WTC11 (cell line): ENCODE data around the gene TXNDC2. TPM values are rescaled to one million over a fixed set of nuclear protein-coding genes. Genes with fewer than 3 reads are reported as not detected.

Experiments used
- ATAC-seq: fragments of 200-7000 bp; cut with Tn5 transposase; 2 replicates; pipeline ENCODE4 v1.10.0; 2021; ENCODE audit warnings: mild to moderate bottlenecking, moderate library complexity
- CTCF ChIA-PET: fragments of 300-600 bp; sonication (Branson Sonifier 250); formaldehyde crosslinking; loops from one replicate; lab custom pipeline; 2021; ENCODE audit warnings: antibody characterized with exemption; lab: Charles Lee
- POLR2A ChIA-PET: fragments of 350-600 bp; sonication (Branson Sonifier 250); formaldehyde crosslinking; loops from one replicate; lab custom pipeline; 2021; ENCODE audit warnings: antibody characterized with exemption; lab: Charles Lee
- DNase-seq: peaks from one replicate; pipeline ENCODE4 v3.0.0; 2021; ENCODE audit warnings: low spot score
- H3K27ac Mint-ChIP-seq: 2 replicates; pipeline ENCODE4 v1.8.0; 2021; ENCODE audit warnings: mixed read lengths
- H3K27me3 Mint-ChIP-seq: 2 replicates; pipeline ENCODE4 v1.8.0; 2021; ENCODE audit warnings: low read depth, mild to moderate bottlenecking, moderate library complexity, mixed read lengths
- H3K36me3 Mint-ChIP-seq: 2 replicates; pipeline ENCODE4 v1.8.0; 2021; ENCODE audit warnings: mixed read lengths
- H3K4me1 Mint-ChIP-seq: 2 replicates; pipeline ENCODE4 v1.8.0; 2022; ENCODE audit warnings: mixed read lengths
- H3K4me3 Mint-ChIP-seq: 2 replicates; pipeline ENCODE4 v1.8.0; 2021; ENCODE audit warnings: mild to moderate bottlenecking, moderate library complexity, mixed read lengths
- H3K9me3 Mint-ChIP-seq: 2 replicates; pipeline ENCODE4 v1.8.0; 2021; ENCODE audit warnings: mixed read lengths
- AFF4 ChIP-seq: sonication (generic); formaldehyde crosslinking; IDR thresholded peaks from 2 replicates; pipeline ENCODE4 v1.8.1; 2023; ENCODE audit warnings: mild to moderate bottlenecking, missing genetic modification reagents, borderline replicate concordance
- ATF1 ChIP-seq: sonication (generic); formaldehyde crosslinking; IDR thresholded peaks from 2 replicates; pipeline ENCODE4 v1.8.1; 2023; ENCODE audit warnings: mild to moderate bottlenecking, moderate library complexity, missing genetic modification reagents
- GTF2I ChIP-seq: fragments of 250-450 bp; sonication (Bioruptor Pico); conservative IDR thresholded peaks from 2 replicates; pipeline ENCODE4 v1.4.0; 2021; ENCODE audit warnings: mild to moderate bottlenecking
- IRF2 ChIP-seq: sonication (generic); formaldehyde crosslinking; IDR thresholded peaks from 2 replicates; pipeline ENCODE4 v1.8.0; 2022; ENCODE audit warnings: low read depth, missing genetic modification reagents, borderline replicate concordance
- MXD4 ChIP-seq: fragments of 250-450 bp; sonication (Bioruptor Pico); IDR thresholded peaks from 2 replicates; pipeline ENCODE4 v1.8.0; 2021; ENCODE audit warnings: mild to moderate bottlenecking, moderate library complexity, borderline replicate concordance
- NR2C2 ChIP-seq: sonication (generic); formaldehyde crosslinking; IDR thresholded peaks from 2 replicates; pipeline ENCODE4 v1.8.0; 2022; ENCODE audit warnings: mild to moderate bottlenecking, missing genetic modification reagents
- OVOL2 ChIP-seq: fragments of 250-450 bp; sonication (Bioruptor Pico); IDR thresholded peaks from 2 replicates; pipeline ENCODE4 v1.9.0; 2021; ENCODE audit warnings: mild to moderate bottlenecking, borderline replicate concordance
- PREB ChIP-seq: sonication (generic); formaldehyde crosslinking; IDR thresholded peaks from 2 replicates; pipeline ENCODE4 v1.8.1; 2022; ENCODE audit warnings: mild to moderate bottlenecking, missing genetic modification reagents, moderate library complexity, borderline replicate concordance
- SMAD3 ChIP-seq: sonication (generic); formaldehyde crosslinking; IDR thresholded peaks from 2 replicates; pipeline ENCODE4 v1.8.0; 2022; ENCODE audit warnings: missing genetic modification reagents, mild to moderate bottlenecking, borderline replicate concordance
- ZNF121 ChIP-seq: sonication (generic); formaldehyde crosslinking; IDR thresholded peaks from 2 replicates; pipeline ENCODE4 v1.8.0; 2023; ENCODE audit warnings: missing genetic modification reagents
- ZNF263 ChIP-seq: sonication (generic); formaldehyde crosslinking; IDR thresholded peaks from 2 replicates; pipeline ENCODE4 v1.8.1; 2022; ENCODE audit warnings: low read depth, mild to moderate bottlenecking, moderate library complexity, missing genetic modification reagents
- ZNF317 ChIP-seq: sonication (generic); formaldehyde crosslinking; IDR thresholded peaks from 2 replicates; pipeline ENCODE4 v1.8.1; 2023; ENCODE audit warnings: low read depth, mild to moderate bottlenecking, moderate library complexity, missing genetic modification reagents, borderline replicate concordance
- ZNF396 ChIP-seq: fragments of 250-450 bp; sonication (Bioruptor Pico); IDR thresholded peaks from 2 replicates; pipeline ENCODE4 v1.8.0; 2021; ENCODE audit warnings: mild to moderate bottlenecking, moderate library complexity, borderline replicate concordance
- ZNF416 ChIP-seq: fragments of 250-450 bp; sonication (Bioruptor Pico); IDR thresholded peaks from 2 replicates; pipeline ENCODE4 v1.9.0; 2021; ENCODE audit warnings: mild to moderate bottlenecking, inconsistent platforms
- ZNF671 ChIP-seq: fragments of 250-450 bp; sonication (Bioruptor Pico); IDR thresholded peaks from 2 replicates; pipeline ENCODE4 v1.8.0; 2021; ENCODE audit warnings: mild to moderate bottlenecking
- total RNA-seq: library from RNA; stranded (reverse); gene quantifications from 3 replicates; pipeline ENCODE4 v1.2.3, GENCODE V29; 2021
- TF ChIP-seq, protein P1 (sequence below): fragments of 250-450 bp; sonication (Bioruptor Pico); IDR thresholded peaks from 2 replicates; pipeline ENCODE4 v1.9.0; 2021; ENCODE audit warnings: moderate library complexity, mild to moderate bottlenecking, inconsistent platforms, borderline replicate concordance
- TF ChIP-seq, protein P2 (sequence below): sonication (generic); formaldehyde crosslinking; conservative IDR thresholded peaks from 2 replicates; pipeline ENCODE4 v1.8.1; 2022; ENCODE audit warnings: mild to moderate bottlenecking, missing genetic modification reagents
- TF ChIP-seq, protein P3 (sequence below): sonication (generic); formaldehyde crosslinking; IDR thresholded peaks from 2 replicates; pipeline ENCODE4 v1.8.0; 2023; ENCODE audit warnings: missing genetic modification reagents, mild to moderate bottlenecking, borderline replicate concordance

Gene TXNDC2
- total RNA-seq, 1 experiment from 2014 or later = 0.26 TPM

DNA sequence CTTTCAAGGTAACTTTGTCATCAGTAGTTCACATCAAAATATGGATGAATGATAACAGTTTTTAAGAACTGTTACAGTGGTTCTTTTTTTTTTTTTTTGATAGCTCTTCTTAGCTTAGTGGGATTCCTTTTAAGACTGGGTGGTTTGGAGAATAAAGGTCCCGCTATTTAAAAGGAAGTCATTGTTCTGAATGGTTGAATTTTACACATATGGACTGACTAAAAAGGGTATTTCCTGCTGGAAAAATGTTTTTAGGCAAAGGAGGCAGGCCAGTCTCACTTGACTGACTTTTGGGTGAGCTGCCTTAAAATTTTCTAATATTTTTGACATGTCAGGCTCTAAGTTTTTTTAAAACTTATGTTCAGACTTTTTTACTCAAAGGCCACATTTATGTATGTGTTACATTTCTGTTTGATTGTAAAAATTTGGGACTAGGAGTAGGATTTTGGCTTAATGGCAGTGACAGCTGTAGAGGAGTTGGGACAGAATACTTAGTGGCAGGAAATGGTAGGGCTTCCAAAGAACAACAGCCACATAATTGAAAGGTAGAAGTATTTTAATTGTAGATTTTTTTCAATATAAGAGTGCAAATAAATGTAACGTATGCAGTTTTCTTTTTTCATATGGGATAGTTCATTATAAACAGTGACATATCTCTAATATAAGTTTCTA, 41.8 kb downstream of the TXNDC2 start:
- peaks cover 66% of the 10 kb centered on the region for H3K4me1 Mint-ChIP-seq

More for the DNA sequence above, 41.8 kb downstream of the TXNDC2 start:
- Mint-ChIP-seq H3K27me3 (no peaks in the 10 kb centered on the region), H3K4me3 (no peak overlapping the region), H3K9me3 (no peaks in the 10 kb centered on the region), H3K36me3 (peaks cover 9% of the 10 kb centered on the region), H3K27ac (peak overlapping the region; percentile 22)
- ChIA-PET POLR2A (no interaction called here), CTCF (interaction anchor here (0.6 to 1.5 kb wide), 2 partner anchors 24 to 320 kb away, joined by 4 to 5 read pairs; no protein-coding TSS in a partner anchor)
- TF ChIP-seq, protein P1, sequence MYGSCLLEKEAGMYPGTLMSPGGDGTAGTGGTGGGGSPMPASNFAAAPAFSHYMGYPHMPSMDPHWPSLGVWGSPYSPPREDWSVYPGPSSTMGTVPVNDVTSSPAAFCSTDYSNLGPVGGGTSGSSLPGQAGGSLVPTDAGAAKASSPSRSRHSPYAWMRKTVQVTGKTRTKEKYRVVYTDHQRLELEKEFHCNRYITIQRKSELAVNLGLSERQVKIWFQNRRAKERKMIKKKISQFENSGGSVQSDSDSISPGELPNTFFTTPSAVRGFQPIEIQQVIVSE (CRISPR knock-in tag) = no peak
- TF ChIP-seq ZNF396 (CRISPR knock-in tag) (no peak), ZNF317 (CRISPR knock-in tag) (no peak), ZNF121 (CRISPR knock-in tag) (no peak), SMAD3 (CRISPR knock-in tag) (no peak), ZNF671 (CRISPR knock-in tag) (no peak), ATF1 (no peak), PREB (CRISPR knock-in tag) (no peak), OVOL2 (CRISPR knock-in tag) (no peak), MXD4 (CRISPR knock-in tag) (no peak), AFF4 (CRISPR knock-in tag) (no peak), NR2C2 (CRISPR knock-in tag) (no peak), IRF2 (CRISPR knock-in tag) (no peak), ZNF263 (no peak), ZNF416 (CRISPR knock-in tag) (no peak), GTF2I (CRISPR knock-in tag) (no peak)
- TF ChIP-seq, protein P2, sequence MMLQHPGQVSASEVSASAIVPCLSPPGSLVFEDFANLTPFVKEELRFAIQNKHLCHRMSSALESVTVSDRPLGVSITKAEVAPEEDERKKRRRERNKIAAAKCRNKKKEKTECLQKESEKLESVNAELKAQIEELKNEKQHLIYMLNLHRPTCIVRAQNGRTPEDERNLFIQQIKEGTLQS (CRISPR knock-in tag) = no peak
- TF ChIP-seq, protein P3, sequence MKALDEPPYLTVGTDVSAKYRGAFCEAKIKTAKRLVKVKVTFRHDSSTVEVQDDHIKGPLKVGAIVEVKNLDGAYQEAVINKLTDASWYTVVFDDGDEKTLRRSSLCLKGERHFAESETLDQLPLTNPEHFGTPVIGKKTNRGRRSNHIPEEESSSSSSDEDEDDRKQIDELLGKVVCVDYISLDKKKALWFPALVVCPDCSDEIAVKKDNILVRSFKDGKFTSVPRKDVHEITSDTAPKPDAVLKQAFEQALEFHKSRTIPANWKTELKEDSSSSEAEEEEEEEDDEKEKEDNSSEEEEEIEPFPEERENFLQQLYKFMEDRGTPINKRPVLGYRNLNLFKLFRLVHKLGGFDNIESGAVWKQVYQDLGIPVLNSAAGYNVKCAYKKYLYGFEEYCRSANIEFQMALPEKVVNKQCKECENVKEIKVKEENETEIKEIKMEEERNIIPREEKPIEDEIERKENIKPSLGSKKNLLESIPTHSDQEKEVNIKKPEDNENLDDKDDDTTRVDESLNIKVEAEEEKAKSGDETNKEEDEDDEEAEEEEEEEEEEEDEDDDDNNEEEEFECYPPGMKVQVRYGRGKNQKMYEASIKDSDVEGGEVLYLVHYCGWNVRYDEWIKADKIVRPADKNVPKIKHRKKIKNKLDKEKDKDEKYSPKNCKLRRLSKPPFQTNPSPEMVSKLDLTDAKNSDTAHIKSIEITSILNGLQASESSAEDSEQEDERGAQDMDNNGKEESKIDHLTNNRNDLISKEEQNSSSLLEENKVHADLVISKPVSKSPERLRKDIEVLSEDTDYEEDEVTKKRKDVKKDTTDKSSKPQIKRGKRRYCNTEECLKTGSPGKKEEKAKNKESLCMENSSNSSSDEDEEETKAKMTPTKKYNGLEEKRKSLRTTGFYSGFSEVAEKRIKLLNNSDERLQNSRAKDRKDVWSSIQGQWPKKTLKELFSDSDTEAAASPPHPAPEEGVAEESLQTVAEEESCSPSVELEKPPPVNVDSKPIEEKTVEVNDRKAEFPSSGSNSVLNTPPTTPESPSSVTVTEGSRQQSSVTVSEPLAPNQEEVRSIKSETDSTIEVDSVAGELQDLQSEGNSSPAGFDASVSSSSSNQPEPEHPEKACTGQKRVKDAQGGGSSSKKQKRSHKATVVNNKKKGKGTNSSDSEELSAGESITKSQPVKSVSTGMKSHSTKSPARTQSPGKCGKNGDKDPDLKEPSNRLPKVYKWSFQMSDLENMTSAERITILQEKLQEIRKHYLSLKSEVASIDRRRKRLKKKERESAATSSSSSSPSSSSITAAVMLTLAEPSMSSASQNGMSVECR = no peak
- ATAC-seq (no peak), DNase-seq (no peak)
